HEK293 (cell line): ENCODE results near the gene SLC38A8.

ENCODE experiments used
- CTCF ChIA-PET: fragments of 350-600 bp; formaldehyde crosslinking; extraction: SDS; loops from one replicate; lab custom pipeline; 2021; ENCODE audit warnings: antibody characterized with exemption; lab: Yijun Ruan, JAX
- POLR2A ChIA-PET: fragments of 300-600 bp; formaldehyde crosslinking; extraction: SDS; loops from one replicate; lab custom pipeline; 2020; ENCODE audit warnings: antibody characterized with exemption, inconsistent platforms; lab: Yijun Ruan, JAX
- H3K27ac ChIP-seq: fragments of 200-500 bp; sonication (Bioruptor generic); 2 replicates; pipeline ENCODE4 v1.5.1; 2014; ENCODE audit warnings: low read depth, low read length, control low read depth, inconsistent platforms; ENCODE audit errors: extremely low read depth
- H3K36me3 ChIP-seq, 2 experiments: fragments of 200-500 bp in 1 of 2; sonication (Bioruptor generic) in 1 of 2; 1 replicate in 1 of 2; 2 replicates in 1 of 2; pipeline ENCODE4 v1.5.1; 2014 to 2017; ENCODE audit warnings: inconsistent platforms in 2 of 2, low read length in 2 of 2; ENCODE audit not compliant: control insufficient read depth in 2 of 2, insufficient read depth in 1 of 2
- H3K4me1 ChIP-seq: fragments of 200-500 bp; sonication (Bioruptor generic); 2 replicates; pipeline ENCODE4 v1.5.1; 2014; ENCODE audit warnings: mild to moderate bottlenecking, low read length, inconsistent platforms; ENCODE audit not compliant: control insufficient read depth, insufficient read depth
- H3K4me3 ChIP-seq: 2 replicates; pipeline ENCODE4 v1.5.1; 2011; ENCODE audit warnings: low read depth, mild to moderate bottlenecking, control low read depth, low read length, moderate library complexity
- H3K9me3 ChIP-seq: fragments of 200-500 bp; sonication (Bioruptor generic); 2 replicates; pipeline ENCODE4 v1.5.1; 2014; ENCODE audit warnings: low read depth, low read length, inconsistent platforms; ENCODE audit not compliant: control insufficient read depth, insufficient read depth
- BCL11B ChIP-seq: fragments of 450-650 bp; formaldehyde crosslinking; IDR thresholded peaks from 2 replicates; pipeline ENCODE4 v1.5.1; 2016; ENCODE audit warnings: low read depth, missing biosample characterization, missing genetic modification characterization
- GLI4 ChIP-seq: fragments of 450-650 bp; formaldehyde crosslinking; IDR thresholded peaks from 2 replicates; pipeline ENCODE4 v1.5.1; 2016; ENCODE audit warnings: missing biosample characterization, missing genetic modification characterization
- OVOL3 ChIP-seq: fragments of 450-650 bp; formaldehyde crosslinking; IDR thresholded peaks from 2 replicates; pipeline ENCODE4 v1.5.1; 2016; ENCODE audit warnings: missing biosample characterization, missing genetic modification characterization
- SCRT1 ChIP-seq: fragments of 450-650 bp; formaldehyde crosslinking; IDR thresholded peaks from 2 replicates; pipeline ENCODE4 v1.5.1; 2016; ENCODE audit warnings: missing biosample characterization, missing genetic modification characterization, borderline replicate concordance
- SP2 ChIP-seq: fragments of 450-650 bp; formaldehyde crosslinking; IDR thresholded peaks from 2 replicates; pipeline ENCODE4 v1.5.1; 2016; ENCODE audit warnings: missing biosample characterization, missing genetic modification characterization
- ZBTB11 ChIP-seq: fragments of 450-650 bp; formaldehyde crosslinking; conservative IDR thresholded peaks from 2 replicates; pipeline ENCODE4 v1.5.1; 2016; ENCODE audit warnings: low read depth, missing biosample characterization, missing genetic modification characterization
- ZBTB21 ChIP-seq: fragments of 450-650 bp; formaldehyde crosslinking; IDR thresholded peaks from 2 replicates; pipeline ENCODE4 v1.5.1; 2017; ENCODE audit warnings: missing biosample characterization, missing genetic modification characterization
- ZIC2 ChIP-seq: fragments of 450-650 bp; formaldehyde crosslinking; IDR thresholded peaks from 2 replicates; pipeline ENCODE4 v1.5.1; 2016; ENCODE audit warnings: missing biosample characterization, missing genetic modification characterization
- ZNF132 ChIP-seq: fragments of 450-650 bp; formaldehyde crosslinking; IDR thresholded peaks from 2 replicates; pipeline ENCODE4 v1.5.1; 2017; ENCODE audit warnings: missing biosample characterization, missing genetic modification characterization, borderline replicate concordance
- ZNF157 ChIP-seq: fragments of 450-650 bp; formaldehyde crosslinking; IDR thresholded peaks from 2 replicates; pipeline ENCODE4 v1.5.1; 2016; ENCODE audit warnings: missing biosample characterization, missing genetic modification characterization
- ZNF169 ChIP-seq: fragments of 450-650 bp; formaldehyde crosslinking; IDR thresholded peaks from 2 replicates; pipeline ENCODE4 v1.5.1; 2016; ENCODE audit warnings: missing biosample characterization, missing genetic modification characterization
- ZNF175 ChIP-seq: fragments of 450-650 bp; formaldehyde crosslinking; IDR thresholded peaks from 2 replicates; pipeline ENCODE4 v1.5.1; 2016; ENCODE audit warnings: missing biosample characterization, missing genetic modification characterization
- ZNF211 ChIP-seq: fragments of 450-650 bp; formaldehyde crosslinking; IDR thresholded peaks from 2 replicates; pipeline ENCODE4 v1.5.1; 2016; ENCODE audit warnings: low read depth, missing biosample characterization, missing genetic modification characterization
- ZNF585B ChIP-seq: fragments of 450-650 bp; formaldehyde crosslinking; IDR thresholded peaks from 2 replicates; pipeline ENCODE4 v1.5.1; 2016; ENCODE audit warnings: missing biosample characterization, missing genetic modification characterization
- ZNF596 ChIP-seq: fragments of 450-650 bp; IDR thresholded peaks from 2 replicates; pipeline ENCODE4 v1.5.0; 2018; ENCODE audit warnings: missing biosample characterization, mild to moderate bottlenecking, missing genetic modification characterization, moderate library complexity
- ZNF768 ChIP-seq: fragments of 450-650 bp; formaldehyde crosslinking; IDR thresholded peaks from 2 replicates; pipeline ENCODE4 v1.5.1; 2018; ENCODE audit warnings: missing biosample characterization, mild to moderate bottlenecking, missing genetic modification characterization
- ZXDB ChIP-seq: fragments of 450-650 bp; formaldehyde crosslinking; IDR thresholded peaks from 2 replicates; pipeline ENCODE4 v1.5.1; 2016; ENCODE audit warnings: missing biosample characterization, missing genetic modification characterization
- TF ChIP-seq, protein P1 (sequence below): fragments of 450-650 bp; formaldehyde crosslinking; IDR thresholded peaks from 2 replicates; pipeline ENCODE4 v1.5.1; 2017; ENCODE audit warnings: missing biosample characterization, missing genetic modification characterization
- TF ChIP-seq, protein P2 (sequence below): fragments of 450-650 bp; formaldehyde crosslinking; IDR thresholded peaks from 2 replicates; pipeline ENCODE4 v1.5.1; 2016; ENCODE audit warnings: missing biosample characterization, missing genetic modification characterization
- TF ChIP-seq, protein P3 (sequence below): fragments of 450-650 bp; formaldehyde crosslinking; IDR thresholded peaks from 2 replicates; pipeline ENCODE4 v1.5.1; 2016; ENCODE audit warnings: missing biosample characterization, missing genetic modification characterization
- TF ChIP-seq, protein P4 (sequence below): fragments of 450-650 bp; formaldehyde crosslinking; IDR thresholded peaks from 2 replicates; pipeline ENCODE4 v1.5.1; 2016; ENCODE audit warnings: missing biosample characterization, missing genetic modification characterization

Gene SLC38A8

DNA sequence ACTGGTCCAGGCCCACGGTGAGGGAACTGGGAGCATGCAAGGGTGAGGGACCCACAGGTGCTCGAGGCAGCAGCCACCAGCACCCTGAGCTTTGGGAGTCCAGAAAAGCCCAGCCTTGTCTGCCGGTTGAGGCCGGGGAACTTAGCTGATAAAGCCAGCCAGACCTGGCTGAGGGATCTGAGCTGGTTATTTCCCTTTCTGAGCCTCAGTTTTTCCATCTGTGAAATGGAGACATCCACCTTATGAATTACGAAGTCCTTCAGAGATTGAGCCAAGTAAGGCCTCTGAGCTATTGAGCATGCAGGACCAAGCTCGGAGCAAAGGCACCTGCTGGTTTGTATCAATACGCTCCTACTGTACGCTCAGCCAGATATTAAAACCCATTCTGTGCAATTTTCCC, 60.8 kb downstream of the SLC38A8 start:
- ChIA-PET POLR2A (no interaction called here), CTCF (no interaction called here)
- H3K9me3 ChIP-seq = no peaks in the 10 kb centered on the region
- no peaks in the 10 kb centered on the region for H3K36me3 ChIP-seq
- TF ChIP-seq ZNF585B = no peak
- TF ChIP-seq ZNF169 (tag by site-specific recombination) = no peak
- no peak overlapping the region for H3K4me3 ChIP-seq
- no peaks in the 10 kb centered on the region; the same call in 1 of the 2 replicates for H3K4me1 ChIP-seq
- H3K27ac ChIP-seq = no peak overlapping the region

DNA sequence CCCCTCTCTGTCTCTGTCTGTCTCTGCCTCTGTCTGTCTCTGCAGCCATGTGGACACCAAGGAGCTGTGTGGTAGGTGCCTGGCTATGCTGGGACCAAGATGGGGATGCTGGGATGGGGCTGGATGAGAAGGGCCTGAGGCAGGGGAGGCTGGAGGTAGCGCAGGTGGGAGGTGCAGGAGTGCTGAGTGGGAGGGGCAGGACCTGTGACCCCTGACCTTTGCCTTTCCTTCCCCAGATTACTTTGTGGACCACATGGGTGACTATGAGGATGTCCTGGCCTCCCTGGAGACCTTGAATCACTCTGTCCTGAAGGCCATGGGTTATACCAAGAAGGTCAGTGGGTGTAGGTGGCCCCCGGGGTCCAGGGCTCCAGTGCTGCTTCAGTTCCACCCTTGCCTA, 61.8 kb downstream of the SLC38A8 start:
- ChIA-PET CTCF (interaction anchor here (0.6 to 0.9 kb wide), 2 partner anchors 85 to 605 kb away, joined by 3 to 4 read pairs; no protein-coding TSS in a partner anchor), POLR2A (no interaction called here)
- H3K27ac ChIP-seq = no peak overlapping the region
- H3K36me3 ChIP-seq = no peaks in the 10 kb centered on the region
- TF ChIP-seq ZBTB11 (tag by site-specific recombination) = no peak
- no peak for TF ChIP-seq OVOL3 (tag by site-specific recombination)
- TF ChIP-seq ZNF157 (tag by site-specific recombination) = no peak
- TF ChIP-seq ZNF768 (tag by site-specific recombination) = no peak
- TF ChIP-seq SCRT1 (tag by site-specific recombination) = no peak
- TF ChIP-seq ZXDB = no peak
- TF ChIP-seq ZNF596 (tag by site-specific recombination) = no peak
- no peak for TF ChIP-seq BCL11B (tag by site-specific recombination)
- TF ChIP-seq ZIC2 (tag by site-specific recombination) = no peak
- TF ChIP-seq, protein P1, sequence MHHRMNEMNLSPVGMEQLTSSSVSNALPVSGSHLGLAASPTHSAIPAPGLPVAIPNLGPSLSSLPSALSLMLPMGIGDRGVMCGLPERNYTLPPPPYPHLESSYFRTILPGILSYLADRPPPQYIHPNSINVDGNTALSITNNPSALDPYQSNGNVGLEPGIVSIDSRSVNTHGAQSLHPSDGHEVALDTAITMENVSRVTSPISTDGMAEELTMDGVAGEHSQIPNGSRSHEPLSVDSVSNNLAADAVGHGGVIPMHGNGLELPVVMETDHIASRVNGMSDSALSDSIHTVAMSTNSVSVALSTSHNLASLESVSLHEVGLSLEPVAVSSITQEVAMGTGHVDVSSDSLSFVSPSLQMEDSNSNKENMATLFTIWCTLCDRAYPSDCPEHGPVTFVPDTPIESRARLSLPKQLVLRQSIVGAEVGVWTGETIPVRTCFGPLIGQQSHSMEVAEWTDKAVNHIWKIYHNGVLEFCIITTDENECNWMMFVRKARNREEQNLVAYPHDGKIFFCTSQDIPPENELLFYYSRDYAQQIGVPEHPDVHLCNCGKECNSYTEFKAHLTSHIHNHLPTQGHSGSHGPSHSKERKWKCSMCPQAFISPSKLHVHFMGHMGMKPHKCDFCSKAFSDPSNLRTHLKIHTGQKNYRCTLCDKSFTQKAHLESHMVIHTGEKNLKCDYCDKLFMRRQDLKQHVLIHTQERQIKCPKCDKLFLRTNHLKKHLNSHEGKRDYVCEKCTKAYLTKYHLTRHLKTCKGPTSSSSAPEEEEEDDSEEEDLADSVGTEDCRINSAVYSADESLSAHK (tag by site-specific recombination) = no peak
- TF ChIP-seq, protein P2, sequence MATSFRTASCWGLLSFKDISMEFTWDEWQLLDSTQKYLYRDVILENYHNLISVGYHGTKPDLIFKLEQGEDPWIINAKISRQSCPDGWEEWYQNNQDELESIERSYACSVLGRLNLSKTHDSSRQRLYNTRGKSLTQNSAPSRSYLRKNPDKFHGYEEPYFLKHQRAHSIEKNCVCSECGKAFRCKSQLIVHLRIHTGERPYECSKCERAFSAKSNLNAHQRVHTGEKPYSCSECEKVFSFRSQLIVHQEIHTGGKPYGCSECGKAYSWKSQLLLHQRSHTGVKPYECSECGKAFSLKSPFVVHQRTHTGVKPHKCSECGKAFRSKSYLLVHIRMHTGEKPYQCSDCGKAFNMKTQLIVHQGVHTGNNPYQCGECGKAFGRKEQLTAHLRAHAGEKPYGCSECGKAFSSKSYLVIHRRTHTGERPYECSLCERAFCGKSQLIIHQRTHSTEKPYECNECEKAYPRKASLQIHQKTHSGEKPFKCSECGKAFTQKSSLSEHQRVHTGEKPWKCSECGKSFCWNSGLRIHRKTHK = no peak
- no peak for TF ChIP-seq ZNF132
- TF ChIP-seq ZBTB21 (tag by site-specific recombination) = no peak
- TF ChIP-seq, protein P3, sequence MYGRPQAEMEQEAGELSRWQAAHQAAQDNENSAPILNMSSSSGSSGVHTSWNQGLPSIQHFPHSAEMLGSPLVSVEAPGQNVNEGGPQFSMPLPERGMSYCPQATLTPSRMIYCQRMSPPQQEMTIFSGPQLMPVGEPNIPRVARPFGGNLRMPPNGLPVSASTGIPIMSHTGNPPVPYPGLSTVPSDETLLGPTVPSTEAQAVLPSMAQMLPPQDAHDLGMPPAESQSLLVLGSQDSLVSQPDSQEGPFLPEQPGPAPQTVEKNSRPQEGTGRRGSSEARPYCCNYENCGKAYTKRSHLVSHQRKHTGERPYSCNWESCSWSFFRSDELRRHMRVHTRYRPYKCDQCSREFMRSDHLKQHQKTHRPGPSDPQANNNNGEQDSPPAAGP (tag by site-specific recombination) = no peak
- TF ChIP-seq GLI4 (tag by site-specific recombination) = no peak
- no peak for TF ChIP-seq SP2 (tag by site-specific recombination)
- no peak for TF ChIP-seq ZNF211 (tag by site-specific recombination)
- no peak for TF ChIP-seq ZNF175 (tag by site-specific recombination)
- TF ChIP-seq, protein P4, sequence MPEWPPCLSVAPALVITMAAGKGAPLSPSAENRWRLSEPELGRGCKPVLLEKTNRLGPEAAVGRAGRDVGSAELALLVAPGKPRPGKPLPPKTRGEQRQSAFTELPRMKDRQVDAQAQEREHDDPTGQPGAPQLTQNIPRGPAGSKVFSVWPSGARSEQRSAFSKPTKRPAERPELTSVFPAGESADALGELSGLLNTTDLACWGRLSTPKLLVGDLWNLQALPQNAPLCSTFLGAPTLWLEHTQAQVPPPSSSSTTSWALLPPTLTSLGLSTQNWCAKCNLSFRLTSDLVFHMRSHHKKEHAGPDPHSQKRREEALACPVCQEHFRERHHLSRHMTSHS = no peak
- no peaks in the 10 kb centered on the region for H3K9me3 ChIP-seq
- no peak overlapping the region for H3K4me3 ChIP-seq
- no peaks in the 10 kb centered on the region; the same call in 1 of the 2 replicates for H3K4me1 ChIP-seq
